ENCODE measurements around the gene HYI.

DNA sequence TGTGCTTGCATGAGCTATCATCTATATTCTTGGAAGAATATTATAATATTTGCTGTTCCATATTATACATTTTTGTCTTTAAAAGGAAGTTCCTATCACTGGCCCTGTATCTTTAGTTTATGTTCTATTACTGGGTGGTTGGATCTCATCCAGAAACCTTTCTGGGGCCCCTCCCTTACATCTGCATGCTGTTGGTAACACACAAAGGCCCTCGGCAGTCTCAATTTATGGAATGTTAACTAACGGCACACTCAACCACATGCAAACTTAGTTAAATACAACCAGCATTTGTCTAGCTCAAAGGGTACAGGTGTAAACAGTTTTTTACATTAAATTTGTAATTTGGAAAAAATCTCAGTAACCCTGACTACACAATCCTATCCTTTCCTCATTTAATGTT, 9.7 kb upstream of the HYI start:
- TF ChIP-seq, protein P1, sequence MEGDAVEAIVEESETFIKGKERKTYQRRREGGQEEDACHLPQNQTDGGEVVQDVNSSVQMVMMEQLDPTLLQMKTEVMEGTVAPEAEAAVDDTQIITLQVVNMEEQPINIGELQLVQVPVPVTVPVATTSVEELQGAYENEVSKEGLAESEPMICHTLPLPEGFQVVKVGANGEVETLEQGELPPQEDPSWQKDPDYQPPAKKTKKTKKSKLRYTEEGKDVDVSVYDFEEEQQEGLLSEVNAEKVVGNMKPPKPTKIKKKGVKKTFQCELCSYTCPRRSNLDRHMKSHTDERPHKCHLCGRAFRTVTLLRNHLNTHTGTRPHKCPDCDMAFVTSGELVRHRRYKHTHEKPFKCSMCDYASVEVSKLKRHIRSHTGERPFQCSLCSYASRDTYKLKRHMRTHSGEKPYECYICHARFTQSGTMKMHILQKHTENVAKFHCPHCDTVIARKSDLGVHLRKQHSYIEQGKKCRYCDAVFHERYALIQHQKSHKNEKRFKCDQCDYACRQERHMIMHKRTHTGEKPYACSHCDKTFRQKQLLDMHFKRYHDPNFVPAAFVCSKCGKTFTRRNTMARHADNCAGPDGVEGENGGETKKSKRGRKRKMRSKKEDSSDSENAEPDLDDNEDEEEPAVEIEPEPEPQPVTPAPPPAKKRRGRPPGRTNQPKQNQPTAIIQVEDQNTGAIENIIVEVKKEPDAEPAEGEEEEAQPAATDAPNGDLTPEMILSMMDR (IDR thresholded peaks at IDR 0.05; ENCODE audit: low read depth, low read length, missing input control) = no peak
- TF ChIP-seq JUND (IDR thresholded peaks at IDR 0.05) (no peak), RAD21 (IDR thresholded peaks at IDR 0.05) (no peak), HNF4G (IDR thresholded peaks at IDR 0.05) (no peak), TAF1 (conservative IDR thresholded peaks at IDR 0.05) (no peak), EGR1 (IDR thresholded peaks at IDR 0.05; ENCODE audit: low read depth in 2 of 2) (no peak), GABPA (IDR thresholded peaks at IDR 0.05 in 1 of 2, conservative IDR thresholded peaks at IDR 0.05 in 1 of 2) (no peak), YY1 (IDR thresholded peaks at IDR 0.05) (no peak), SP1 (IDR thresholded peaks at IDR 0.05) (no peak)
- TF ChIP-seq, protein P2, sequence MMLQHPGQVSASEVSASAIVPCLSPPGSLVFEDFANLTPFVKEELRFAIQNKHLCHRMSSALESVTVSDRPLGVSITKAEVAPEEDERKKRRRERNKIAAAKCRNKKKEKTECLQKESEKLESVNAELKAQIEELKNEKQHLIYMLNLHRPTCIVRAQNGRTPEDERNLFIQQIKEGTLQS (IDR thresholded peaks at IDR 0.05) = no peak
- TF ChIP-seq, protein P3, sequence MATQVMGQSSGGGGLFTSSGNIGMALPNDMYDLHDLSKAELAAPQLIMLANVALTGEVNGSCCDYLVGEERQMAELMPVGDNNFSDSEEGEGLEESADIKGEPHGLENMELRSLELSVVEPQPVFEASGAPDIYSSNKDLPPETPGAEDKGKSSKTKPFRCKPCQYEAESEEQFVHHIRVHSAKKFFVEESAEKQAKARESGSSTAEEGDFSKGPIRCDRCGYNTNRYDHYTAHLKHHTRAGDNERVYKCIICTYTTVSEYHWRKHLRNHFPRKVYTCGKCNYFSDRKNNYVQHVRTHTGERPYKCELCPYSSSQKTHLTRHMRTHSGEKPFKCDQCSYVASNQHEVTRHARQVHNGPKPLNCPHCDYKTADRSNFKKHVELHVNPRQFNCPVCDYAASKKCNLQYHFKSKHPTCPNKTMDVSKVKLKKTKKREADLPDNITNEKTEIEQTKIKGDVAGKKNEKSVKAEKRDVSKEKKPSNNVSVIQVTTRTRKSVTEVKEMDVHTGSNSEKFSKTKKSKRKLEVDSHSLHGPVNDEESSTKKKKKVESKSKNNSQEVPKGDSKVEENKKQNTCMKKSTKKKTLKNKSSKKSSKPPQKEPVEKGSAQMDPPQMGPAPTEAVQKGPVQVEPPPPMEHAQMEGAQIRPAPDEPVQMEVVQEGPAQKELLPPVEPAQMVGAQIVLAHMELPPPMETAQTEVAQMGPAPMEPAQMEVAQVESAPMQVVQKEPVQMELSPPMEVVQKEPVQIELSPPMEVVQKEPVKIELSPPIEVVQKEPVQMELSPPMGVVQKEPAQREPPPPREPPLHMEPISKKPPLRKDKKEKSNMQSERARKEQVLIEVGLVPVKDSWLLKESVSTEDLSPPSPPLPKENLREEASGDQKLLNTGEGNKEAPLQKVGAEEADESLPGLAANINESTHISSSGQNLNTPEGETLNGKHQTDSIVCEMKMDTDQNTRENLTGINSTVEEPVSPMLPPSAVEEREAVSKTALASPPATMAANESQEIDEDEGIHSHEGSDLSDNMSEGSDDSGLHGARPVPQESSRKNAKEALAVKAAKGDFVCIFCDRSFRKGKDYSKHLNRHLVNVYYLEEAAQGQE (IDR thresholded peaks at IDR 0.05) = no peak
- TF ChIP-seq, protein P4, sequence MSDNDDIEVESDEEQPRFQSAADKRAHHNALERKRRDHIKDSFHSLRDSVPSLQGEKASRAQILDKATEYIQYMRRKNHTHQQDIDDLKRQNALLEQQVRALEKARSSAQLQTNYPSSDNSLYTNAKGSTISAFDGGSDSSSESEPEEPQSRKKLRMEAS (IDR thresholded peaks at IDR 0.05) = no peak
- TF ChIP-seq, protein P5, sequence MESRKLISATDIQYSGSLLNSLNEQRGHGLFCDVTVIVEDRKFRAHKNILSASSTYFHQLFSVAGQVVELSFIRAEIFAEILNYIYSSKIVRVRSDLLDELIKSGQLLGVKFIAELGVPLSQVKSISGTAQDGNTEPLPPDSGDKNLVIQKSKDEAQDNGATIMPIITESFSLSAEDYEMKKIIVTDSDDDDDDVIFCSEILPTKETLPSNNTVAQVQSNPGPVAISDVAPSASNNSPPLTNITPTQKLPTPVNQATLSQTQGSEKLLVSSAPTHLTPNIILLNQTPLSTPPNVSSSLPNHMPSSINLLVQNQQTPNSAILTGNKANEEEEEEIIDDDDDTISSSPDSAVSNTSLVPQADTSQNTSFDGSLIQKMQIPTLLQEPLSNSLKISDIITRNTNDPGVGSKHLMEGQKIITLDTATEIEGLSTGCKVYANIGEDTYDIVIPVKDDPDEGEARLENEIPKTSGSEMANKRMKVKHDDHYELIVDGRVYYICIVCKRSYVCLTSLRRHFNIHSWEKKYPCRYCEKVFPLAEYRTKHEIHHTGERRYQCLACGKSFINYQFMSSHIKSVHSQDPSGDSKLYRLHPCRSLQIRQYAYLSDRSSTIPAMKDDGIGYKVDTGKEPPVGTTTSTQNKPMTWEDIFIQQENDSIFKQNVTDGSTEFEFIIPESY (IDR thresholded peaks at IDR 0.05) = no peak

Data from liver (tissue), 3 donors.